Hepatocyte (in vitro differentiated cells): ENCODE measurements around the gene SYT1.

ENCODE experiments used
- EZH2 ChIP-seq: fragments of 200-600 bp; sonication (generic); IDR thresholded peaks from 2 replicates; pipeline ENCODE4 v1.6.1; 2016; ENCODE audit warnings: antibody characterized with exemption, mild to moderate bottlenecking, borderline replicate concordance
- EZH2phosphoT487 ChIP-seq: fragments of 200-600 bp; sonication (generic); IDR thresholded peaks from one replicate; pipeline ENCODE4 v1.6.1; 2018; ENCODE audit warnings: antibody characterized with exemption, mild to moderate bottlenecking, low read depth, moderate library complexity; ENCODE audit not compliant: unreplicated experiment, severe bottlenecking
- TF ChIP-seq, protein P1 (sequence below): fragments of 200-600 bp; sonication (generic); IDR thresholded peaks from 2 replicates; pipeline ENCODE4 v1.5.1; 2016; ENCODE audit warnings: antibody characterized with exemption, mild to moderate bottlenecking; ENCODE audit not compliant: poor library complexity

DNA sequence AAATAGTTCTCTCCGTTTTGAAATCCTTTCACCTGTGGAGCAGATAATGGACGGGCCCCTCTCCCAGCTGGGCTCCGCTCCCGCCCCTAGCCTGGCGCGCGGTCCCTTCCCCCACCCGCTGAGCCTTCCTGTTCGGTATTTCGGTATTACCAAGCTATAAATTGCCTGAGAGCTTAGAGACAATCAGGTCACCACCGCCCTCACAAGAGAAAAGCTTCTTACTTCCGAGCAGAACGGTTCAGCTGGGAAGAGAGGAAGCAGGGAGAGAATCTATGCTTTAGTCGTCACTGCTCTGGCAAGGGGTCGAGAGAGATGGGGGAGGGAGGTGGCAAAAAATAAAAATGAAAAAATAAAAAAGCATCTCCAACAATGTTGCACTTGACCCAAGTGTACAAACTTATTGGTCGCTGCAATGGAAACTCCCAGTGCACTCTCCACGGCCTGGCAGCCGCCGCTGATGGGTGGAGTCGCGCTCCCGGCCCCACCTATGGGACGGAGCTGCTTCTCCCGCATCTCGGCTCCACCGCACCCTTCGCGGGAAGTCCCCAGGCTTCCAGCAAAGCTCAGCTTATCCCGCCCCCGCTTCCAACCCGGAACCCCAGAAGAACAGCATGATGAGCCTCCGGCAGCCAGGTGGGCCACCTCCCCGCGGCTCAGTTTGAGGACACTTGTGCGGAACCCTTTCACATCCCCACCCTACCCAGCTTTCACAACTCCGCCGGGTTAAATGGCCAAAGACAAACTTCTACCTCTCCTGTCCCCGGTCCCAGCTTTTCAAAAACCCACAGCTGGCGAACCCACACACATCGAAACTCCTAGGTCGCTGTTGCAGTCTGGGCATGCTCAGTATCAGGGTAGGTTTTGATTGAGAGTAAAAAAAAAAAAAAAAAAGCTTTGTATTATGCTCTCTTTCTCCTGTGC is 832 bp upstream of the SYT1 start:
- TF ChIP-seq EZH2 (no peak), EZH2phosphoT487 (no peak)
- TF ChIP-seq, protein P1, sequence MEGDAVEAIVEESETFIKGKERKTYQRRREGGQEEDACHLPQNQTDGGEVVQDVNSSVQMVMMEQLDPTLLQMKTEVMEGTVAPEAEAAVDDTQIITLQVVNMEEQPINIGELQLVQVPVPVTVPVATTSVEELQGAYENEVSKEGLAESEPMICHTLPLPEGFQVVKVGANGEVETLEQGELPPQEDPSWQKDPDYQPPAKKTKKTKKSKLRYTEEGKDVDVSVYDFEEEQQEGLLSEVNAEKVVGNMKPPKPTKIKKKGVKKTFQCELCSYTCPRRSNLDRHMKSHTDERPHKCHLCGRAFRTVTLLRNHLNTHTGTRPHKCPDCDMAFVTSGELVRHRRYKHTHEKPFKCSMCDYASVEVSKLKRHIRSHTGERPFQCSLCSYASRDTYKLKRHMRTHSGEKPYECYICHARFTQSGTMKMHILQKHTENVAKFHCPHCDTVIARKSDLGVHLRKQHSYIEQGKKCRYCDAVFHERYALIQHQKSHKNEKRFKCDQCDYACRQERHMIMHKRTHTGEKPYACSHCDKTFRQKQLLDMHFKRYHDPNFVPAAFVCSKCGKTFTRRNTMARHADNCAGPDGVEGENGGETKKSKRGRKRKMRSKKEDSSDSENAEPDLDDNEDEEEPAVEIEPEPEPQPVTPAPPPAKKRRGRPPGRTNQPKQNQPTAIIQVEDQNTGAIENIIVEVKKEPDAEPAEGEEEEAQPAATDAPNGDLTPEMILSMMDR: no peak
